Pancreas (tissue), 10 donors: Measurements from ENCODE around the gene CLTCL1. TPM values are rescaled to one million over a fixed set of nuclear protein-coding genes. Genes with fewer than 3 reads are reported as not detected.

Source experiments
- ATAC-seq, 4 donors: fragments of 200-7000 bp; cut with Tn5 transposase; one replicate each; pipeline versions ENCODE4 v1.8.0 to v1.9.1; 2020; ENCODE audit warnings: mild to moderate bottlenecking in 4 of 4, moderate library complexity in 4 of 4
- DNase-seq, 6 donors: peaks; one replicate each; pipeline ENCODE4 v3.0.0-alpha.2; 2020
- FAIRE-seq: peaks from 2 replicates; lab custom pipeline; 2012; peaks lifted over from hg19 to GRCh38; lab: Jason Lieb, UNC
- H3K27ac ChIP-seq, 4 donors: fragments of 200-600 bp; sonication (generic); 1 replicate in 3 of 4; 2 replicates in 1 of 4; pipeline versions ENCODE4 v1.5.0 to v1.8.0; 2020
- H3K27me3 ChIP-seq, 4 donors: fragments of 200-600 bp; one replicate each; pipeline ENCODE4 v1.8.0; 2021
- H3K36me3 ChIP-seq, 3 donors: fragments of 200-600 bp; sonication (generic) in 1 of 3; one replicate each; pipeline versions ENCODE4 v1.5.0 to v1.8.0; 2020 to 2021
- H3K4me1 ChIP-seq, 3 donors: fragments of 200-600 bp; one replicate each; pipeline ENCODE4 v1.8.0; 2021
- H3K4me3 ChIP-seq, 4 donors: fragments of 200-600 bp; sonication (generic) in 2 of 4; one replicate each; pipeline versions ENCODE4 v1.5.0 to v1.8.0; 2020 to 2021
- H3K9me3 ChIP-seq, 4 donors: fragments of 200-600 bp; one replicate each; pipeline ENCODE4 v1.8.0; 2021
- WGBS, 2 donors: extraction: QIAGEN DNeasy Blood & Tissue Kit; methylation state at CpG; one replicate each; pipeline ENCODE4 v1.1.7; 2013; 5-methylcytosine and 5-hydroxymethylcytosine counted together
- intact Hi-C, 3 donors: fragments of 100-400 bp; cut with DNase I; formaldehyde crosslinking; loops; one replicate each; pipeline versions ENCODE4 v1.11.1 to v1.14.2; 2022
- polyA plus RNA-seq, 2 donors: library from polyadenylated mRNA; stranded (reverse); fragments of 200-250 nt; gene quantifications; one replicate each; pipeline ENCODE4 v1.2.3, GENCODE V29; 2013
- total RNA-seq, 6 donors: library from RNA; stranded (reverse); fragmentation: NEBNext Ultra II Directional in 4 of 6; extraction: Animal tissue kit (Norgen Biotek cat#: 25700) in 4 of 6; gene quantifications; one replicate each; pipeline versions ENCODE4 v1.2.1 to v1.2.4, GENCODE V29; 2021 to 2023
- TF ChIP-seq, protein P1 (sequence below), 4 donors: fragments of 200-600 bp; sonication (generic) in 3 of 4; IDR thresholded peaks; one replicate each; pipeline versions ENCODE4 v1.5.0 to v1.8.0; 2021; ENCODE audit warnings: antibody characterized with exemption in 4 of 4
- donor health status: healthy with polysubstance abuse.
- donor health status: DM: no; HTN: no; CAD: no; lungs with moderate emphysema.
- donor health status: DM: no; HTN: no; CAD: no.
- donor health status: control.
- donor health status: control.
- donor health status: Bipolar disorder and iron deficiency.
- donor health status: DM: yes; HTN: yes; CAD: no.
- donor health status: DM: no; HTN: no; CAD: no.
- donor health status: DM: no; HTN: no; CAD: no.
- donor health status: DM: yes; HTN: yes; CAD: no.

The CLTCL1 gene
- total and polyA plus RNA-seq, 8 donors, result 1.7 to 6.4 (median 2.2) TPM

DNA sequence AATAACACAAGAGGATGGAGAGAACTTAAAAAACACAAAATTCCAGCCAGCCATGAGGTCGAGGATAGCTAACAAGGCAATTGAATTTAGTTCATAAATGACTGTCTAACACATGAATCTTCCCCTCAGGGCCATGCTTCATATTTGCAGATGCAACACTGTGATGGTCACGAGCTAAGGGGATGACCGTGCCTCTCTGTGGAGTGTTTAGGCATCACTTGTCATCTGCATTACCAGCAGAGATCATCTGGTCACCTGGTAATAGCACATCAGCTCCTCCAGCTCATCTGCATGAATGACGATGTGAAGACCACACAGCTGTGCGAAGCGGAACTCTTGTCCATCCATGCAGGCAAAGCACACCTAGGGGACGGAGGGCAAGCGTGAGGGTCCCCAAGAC lies 92.0 kb downstream of the CLTCL1 start:
- Histone ChIP-seq H3K27ac (no peak overlapping the region), H3K36me3 (no peaks in the 10 kb centered on the region), H3K27me3 (no peaks in the 10 kb centered on the region), H3K4me1 (no peaks in the 10 kb centered on the region), H3K9me3 (no peaks in the 10 kb centered on the region), H3K4me3 (no peak overlapping the region)
- ATAC-seq (no peak), FAIRE-seq (no peak), DNase-seq (no peak)
- TF ChIP-seq, protein P1, sequence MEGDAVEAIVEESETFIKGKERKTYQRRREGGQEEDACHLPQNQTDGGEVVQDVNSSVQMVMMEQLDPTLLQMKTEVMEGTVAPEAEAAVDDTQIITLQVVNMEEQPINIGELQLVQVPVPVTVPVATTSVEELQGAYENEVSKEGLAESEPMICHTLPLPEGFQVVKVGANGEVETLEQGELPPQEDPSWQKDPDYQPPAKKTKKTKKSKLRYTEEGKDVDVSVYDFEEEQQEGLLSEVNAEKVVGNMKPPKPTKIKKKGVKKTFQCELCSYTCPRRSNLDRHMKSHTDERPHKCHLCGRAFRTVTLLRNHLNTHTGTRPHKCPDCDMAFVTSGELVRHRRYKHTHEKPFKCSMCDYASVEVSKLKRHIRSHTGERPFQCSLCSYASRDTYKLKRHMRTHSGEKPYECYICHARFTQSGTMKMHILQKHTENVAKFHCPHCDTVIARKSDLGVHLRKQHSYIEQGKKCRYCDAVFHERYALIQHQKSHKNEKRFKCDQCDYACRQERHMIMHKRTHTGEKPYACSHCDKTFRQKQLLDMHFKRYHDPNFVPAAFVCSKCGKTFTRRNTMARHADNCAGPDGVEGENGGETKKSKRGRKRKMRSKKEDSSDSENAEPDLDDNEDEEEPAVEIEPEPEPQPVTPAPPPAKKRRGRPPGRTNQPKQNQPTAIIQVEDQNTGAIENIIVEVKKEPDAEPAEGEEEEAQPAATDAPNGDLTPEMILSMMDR (IDR thresholded peaks at IDR 0.05), result no peak
- WGBS, 2 donors, result 83 to 86% methylated on average over 8 of the region's 8 CpGs
- intact Hi-C loops, result no loop called here

GRCh38 chr22:19197997-19198865 lies 93.3 kb downstream of the CLTCL1 start:
- intact Hi-C loops, result no loop called here
- Histone ChIP-seq H3K4me1 (no peaks in the 10 kb centered on the region), H3K27ac (no peak overlapping the region), H3K4me3 (no peak overlapping the region), H3K9me3 (no peaks in the 10 kb centered on the region), H3K36me3 (no peaks in the 10 kb centered on the region), H3K27me3 (no peaks in the 10 kb centered on the region)
- TF ChIP-seq, protein P1 (IDR thresholded peaks at IDR 0.05), result no peak
- DNase-seq, result no peak
- no peak for FAIRE-seq
- no peak for ATAC-seq
- 82 to 87% methylated on average over 10 of the region's 10 CpGs for WGBS, 2 donors

- DNase-seq (no peak), ATAC-seq (no peak), FAIRE-seq (no peak)
- no peaks in the 10 kb centered on the region for H3K4me1 ChIP-seq
- TF ChIP-seq, protein P1 (IDR thresholded peaks at IDR 0.05), result no peak
- H3K27me3 ChIP-seq, result no peaks in the 10 kb centered on the region
- H3K9me3 ChIP-seq, result no peaks in the 10 kb centered on the region
- WGBS, 2 donors, result 76 to 79% methylated on average over 11 of the region's 11 CpGs
- H3K27ac ChIP-seq, result no peak overlapping the region
- intact Hi-C loops, result no loop called here
- H3K36me3 ChIP-seq, result no peaks in the 10 kb centered on the region
- no peak overlapping the region for H3K4me3 ChIP-seq
Observed at GRCh38 chr22:19196841-19197612, 94.5 kb downstream of the CLTCL1 start.

DNA sequence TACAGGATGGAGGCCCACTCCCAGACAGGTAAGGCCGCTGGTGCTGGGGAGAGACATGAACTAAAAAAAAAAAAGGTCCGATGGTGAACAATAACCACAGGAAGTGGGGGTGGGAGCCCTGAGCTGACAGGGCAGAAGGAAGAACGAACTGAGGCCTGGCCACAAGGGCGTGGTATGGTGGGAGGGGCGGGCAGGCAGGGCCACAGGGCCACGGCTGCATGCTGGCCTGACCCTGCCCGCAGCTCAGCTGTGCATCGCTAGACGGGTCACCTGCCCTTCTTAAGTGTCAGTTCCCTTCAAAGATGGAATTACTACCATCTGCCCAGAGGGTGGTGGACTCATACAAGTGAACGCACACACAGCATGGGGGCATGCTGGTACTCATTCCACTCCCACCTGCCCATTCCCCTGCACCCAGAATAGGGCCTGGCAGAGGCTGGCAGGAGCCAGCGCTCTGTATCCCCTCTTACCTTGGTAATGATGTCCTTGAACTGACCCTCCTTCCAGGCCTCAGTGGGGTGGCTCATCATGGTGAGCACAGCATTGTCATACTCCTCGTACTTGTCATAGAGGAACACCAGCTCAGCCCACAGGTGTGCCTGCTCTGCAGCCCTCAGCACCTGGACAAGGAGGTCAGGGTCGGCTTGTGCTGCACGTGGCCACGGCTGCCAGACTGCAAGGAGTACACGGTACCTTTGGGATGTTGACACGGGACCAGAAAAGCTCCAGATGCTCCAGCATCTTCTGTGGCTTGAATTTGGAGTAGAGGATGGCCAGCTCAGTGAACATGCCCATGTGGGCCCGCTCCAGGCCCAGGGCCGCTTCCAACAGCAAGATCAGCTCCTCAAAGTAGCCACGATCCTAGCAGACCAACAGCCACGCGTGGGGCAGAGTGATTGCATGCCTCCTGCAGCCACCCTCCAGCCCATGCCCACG lies 95.5 kb downstream of the CLTCL1 start:
- no peak for ATAC-seq
- FAIRE-seq, result no peak
- H3K4me3 ChIP-seq, result no peak overlapping the region
- no peaks in the 10 kb centered on the region for H3K27me3 ChIP-seq
- TF ChIP-seq, protein P1 (IDR thresholded peaks at IDR 0.05), result no peak
- intact Hi-C loops, result no loop called here
- no peaks in the 10 kb centered on the region for H3K9me3 ChIP-seq
- no peak overlapping the region for H3K27ac ChIP-seq
- H3K36me3 ChIP-seq, result no peaks in the 10 kb centered on the region
- WGBS, 2 donors, result 81 to 86% methylated on average over 23 of the region's 23 CpGs
- no peak for DNase-seq
- no peaks in the 10 kb centered on the region for H3K4me1 ChIP-seq
